Glomerular visceral epithelial cell (primary cell): ENCODE measurements around the gene HOXA5.

Experiments
- DNase-seq: peaks from one replicate; pipeline ENCODE4 v3.0.0-alpha.2; 2016; ENCODE audit errors: extremely low spot score

Gene HOXA5

DNA sequence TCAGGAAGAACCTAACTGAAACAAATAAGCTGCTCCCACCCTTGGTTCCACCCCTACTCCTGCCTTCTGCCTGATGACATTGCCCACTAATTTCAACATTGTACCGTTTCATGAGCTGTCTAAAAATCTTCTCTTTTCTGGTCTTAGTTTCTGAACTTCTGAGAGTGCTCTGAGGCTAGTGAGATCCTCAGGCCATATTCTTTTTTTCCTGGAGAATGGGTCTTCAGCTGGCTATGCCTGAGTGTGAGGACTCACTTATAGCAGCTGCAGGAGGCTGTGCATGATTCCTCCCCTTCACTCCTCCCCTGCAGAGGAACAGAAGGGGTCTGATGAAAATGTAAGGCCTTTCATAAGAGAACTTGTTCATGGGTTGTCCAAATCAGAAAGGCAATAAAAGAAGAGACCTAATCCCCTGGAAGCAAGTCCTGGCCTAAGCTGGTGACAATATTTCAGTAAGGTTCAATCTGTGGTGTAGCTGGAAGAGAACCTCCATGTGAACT is 24.0 kb downstream of the HOXA5 start:
- no peak for DNase-seq

DNA sequence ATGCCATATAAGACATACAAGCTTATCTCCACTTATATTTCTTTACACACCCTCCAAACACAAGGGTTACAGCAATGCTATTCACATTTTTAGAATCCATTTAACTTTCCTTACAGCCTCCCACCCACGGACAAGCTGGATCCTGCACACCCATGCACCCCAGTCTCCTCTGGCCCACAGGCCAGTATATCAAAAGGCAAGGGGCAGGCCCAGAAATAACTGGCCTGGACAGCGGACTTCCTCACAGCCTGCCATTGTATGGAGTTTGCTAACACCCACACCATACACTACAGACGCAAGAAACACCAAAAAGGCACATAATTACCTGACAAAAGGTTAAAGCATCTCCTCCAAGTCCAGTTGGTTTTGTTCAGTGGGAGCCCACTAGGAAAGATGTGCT is 24.9 kb downstream of the HOXA5 start:
- no peak for DNase-seq

DNA sequence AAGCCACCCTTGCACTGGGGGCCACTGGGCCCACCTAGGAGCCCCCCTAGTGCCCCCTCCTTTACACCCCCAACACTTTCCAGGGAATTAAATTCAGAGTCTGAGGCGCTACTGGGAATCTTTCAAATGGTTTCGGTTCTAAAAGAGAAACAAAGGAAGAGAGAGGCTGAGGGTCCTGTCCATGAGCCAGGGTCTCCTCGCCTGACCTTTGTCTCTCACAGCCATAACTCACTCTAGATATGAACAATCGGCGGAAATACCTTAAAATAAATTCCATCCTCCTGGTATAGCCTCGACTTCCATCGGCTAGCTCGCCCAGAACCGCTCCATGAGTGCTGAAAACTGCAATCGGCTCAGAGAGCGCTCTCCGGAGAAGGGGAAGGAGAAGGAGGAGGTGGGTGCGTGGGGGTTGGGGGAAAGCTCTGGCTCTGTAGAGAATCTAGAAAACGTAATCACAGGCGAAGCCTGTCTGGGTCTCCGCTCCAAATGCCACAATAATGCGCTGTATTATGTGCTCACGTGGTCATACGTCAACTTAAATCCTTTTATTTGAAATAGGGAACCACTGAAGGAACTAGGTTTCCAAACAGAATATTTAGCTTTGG is 25.5 kb downstream of the HOXA5 start:
- DNase-seq: peak; percentile 73

DNA sequence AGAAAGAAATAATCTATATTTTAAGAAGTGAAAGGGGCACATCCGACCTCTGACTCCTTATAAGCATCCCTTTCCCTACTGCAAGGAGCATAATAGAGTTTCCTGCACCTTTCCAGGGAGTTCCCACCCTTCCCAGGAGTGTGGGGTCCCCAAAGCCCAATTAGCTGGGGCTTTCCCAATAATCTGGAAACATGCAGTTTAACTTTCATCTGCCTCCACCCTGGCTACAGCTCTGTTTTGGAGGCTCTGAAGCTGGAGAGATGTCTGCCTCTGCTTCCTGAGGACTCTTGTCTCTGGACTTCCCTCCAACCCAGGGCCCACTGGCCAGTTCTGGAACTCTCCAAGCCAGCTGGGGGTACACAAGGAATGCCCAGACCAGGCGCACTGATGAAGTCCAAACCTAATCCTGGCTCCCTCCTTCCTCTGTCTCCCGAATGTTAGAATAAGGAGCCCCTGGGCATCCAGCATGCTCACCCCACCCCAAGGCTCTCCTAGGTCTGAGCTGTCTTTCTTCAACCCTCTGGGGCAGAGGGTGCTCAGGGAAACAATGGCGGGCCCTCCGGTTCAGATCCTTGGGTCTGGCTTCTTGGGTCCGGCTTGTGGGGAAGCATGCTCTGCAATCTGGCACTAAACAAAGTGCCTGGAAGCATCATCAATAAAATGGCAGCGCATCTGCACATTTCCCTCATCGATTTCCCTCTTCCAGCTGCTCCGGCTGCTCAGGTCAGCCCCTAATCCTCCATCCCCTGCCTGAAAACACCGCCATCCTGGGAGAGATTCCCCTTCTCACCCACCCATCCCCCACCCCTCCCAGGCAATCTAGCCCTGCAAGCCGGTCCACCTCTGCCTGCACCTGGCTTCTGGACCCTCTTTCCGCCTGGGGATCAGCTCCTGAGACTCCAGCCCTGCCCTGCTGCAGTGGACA is 26.3 kb downstream of the HOXA5 start:
- DNase-seq: no peak

DNA sequence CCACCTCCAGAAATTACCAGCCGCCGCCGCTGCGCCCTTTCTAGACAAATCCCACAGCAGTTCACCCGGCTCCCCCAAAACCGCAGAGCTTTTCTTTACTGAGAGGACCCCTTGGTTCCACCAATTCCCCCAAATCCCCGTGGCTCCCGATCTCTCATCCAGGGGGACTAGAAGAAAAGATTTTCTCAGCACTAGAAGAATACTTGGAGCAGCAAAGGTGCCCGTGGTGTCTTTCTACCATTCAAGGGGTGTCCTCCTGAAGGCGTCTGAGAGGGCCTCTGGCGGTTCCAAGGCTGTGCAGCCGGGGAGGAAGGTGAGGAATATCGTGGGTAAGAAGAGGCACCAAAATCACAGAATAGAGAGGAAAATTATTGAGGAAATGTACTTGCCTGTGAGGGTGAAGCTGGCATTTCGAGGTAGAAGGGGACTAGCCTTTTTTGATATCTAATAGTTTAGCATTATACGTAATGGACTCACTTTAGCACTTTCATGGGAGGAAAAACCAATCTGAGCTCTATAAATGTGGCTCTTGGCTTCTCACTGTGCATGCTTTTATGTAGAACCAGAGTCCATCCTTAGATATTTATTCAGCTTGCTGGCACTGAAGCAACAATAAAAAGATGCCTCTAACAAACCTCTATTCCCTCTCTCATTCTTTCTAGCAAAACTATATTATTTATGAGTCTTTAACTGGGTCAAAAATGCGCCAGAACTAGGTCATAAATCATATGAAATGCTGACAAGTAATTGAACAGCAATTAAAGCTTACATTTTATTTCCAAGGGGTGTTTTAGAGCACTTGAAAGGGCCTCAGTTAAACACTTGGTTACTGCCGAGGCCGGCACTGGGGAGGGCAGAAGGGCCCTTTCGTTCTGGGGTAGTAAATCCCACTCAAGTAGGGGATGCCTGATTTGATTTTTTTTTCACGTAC is 27.2 kb downstream of the HOXA5 start:
- DNase-seq: no peak

DNA sequence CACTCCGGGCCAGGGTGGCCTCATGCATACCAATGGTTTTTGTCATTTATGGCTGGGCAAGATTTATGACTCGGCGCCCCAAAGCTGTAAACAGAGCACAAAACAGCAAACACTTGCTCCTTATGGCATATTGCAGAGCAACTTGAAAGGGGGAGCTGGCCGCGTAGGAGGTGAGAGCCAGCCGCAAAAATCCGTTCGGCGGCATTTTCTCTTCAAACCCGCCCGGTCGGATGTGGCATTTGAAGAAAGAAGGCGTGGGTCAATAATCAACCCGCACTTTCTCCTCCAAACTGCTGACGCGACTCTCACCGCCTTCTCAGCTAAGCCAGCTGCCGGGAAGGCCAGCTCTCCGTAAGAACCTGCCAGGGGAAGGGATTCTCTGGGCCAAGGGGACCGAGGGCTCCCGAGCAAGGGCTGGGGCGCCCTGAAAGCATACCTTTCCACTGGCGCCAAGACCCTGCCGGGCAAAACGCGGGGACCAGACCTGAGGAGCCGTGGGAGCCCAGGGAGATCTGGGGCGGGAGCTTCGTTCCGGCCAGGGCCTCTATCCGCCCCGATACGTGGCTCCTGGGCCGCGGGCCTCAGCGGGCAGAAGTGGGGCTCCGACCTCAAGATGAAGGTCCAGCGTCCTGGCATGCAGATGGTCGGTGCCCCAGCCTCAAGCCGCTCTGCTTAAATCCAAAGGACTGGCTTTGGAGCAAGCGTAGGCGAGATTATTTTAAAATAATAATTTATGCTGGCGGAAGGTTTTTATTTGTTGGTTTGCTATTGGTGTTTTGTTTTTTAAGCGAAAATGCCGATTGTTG is 28.1 kb downstream of the HOXA5 start:
- peak; percentile 88 for DNase-seq

DNA sequence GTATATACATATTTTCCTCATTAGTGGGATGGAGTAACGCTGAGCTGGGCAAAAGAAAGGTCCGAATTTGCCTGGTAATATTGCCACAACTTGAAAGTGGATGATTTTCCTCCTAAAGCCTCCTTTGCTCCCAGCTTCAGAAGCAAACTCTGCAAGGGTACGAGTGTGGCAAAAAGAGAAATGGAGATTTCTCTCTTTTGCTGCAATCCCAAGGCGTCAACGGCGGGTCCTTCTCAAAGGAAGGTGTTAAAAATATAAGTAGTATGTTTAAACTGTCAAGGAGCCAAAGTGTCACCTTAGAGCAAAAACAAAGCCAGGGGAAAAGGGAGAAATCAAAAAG is 28.6 kb downstream of the HOXA5 start:
- DNase-seq: no peak

DNA sequence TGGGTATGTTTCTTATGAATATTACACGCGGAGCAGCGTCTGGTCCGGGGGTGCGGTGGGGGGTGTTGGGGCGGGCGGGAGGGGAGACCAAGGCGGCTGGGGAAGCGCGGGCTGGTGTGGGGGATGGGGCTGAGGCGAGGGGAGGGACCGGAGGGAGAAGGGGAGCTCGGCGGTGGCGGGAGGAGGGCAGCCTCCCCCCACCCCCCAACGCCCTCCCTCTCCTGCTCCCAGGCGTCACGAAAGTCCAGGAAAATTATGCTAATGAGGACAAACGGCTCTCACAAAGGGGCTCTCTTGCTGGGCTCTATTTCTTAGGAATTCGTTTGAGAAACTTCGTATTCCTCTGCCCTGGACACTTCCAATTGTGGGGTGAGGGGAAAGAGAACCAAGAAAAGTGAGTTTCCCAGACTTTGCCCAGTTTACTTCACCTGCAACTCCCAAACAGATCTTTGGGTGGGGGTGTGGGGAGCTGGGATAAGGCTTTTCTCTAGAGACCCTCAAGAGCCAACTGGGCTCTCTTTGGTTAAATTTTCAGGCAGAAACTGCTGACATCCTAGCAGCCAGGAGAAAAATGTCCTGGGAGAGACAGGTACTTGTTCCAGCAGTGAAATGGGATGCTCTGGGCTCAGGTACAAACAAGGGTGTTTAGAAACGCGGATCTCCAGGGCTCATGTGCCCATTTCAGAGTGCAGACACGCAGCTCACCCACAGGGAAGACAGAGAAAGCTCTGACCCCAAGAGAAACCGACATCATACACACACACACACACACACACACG is 29.3 kb downstream of the HOXA5 start:
- peak; percentile 87 for DNase-seq

DNA sequence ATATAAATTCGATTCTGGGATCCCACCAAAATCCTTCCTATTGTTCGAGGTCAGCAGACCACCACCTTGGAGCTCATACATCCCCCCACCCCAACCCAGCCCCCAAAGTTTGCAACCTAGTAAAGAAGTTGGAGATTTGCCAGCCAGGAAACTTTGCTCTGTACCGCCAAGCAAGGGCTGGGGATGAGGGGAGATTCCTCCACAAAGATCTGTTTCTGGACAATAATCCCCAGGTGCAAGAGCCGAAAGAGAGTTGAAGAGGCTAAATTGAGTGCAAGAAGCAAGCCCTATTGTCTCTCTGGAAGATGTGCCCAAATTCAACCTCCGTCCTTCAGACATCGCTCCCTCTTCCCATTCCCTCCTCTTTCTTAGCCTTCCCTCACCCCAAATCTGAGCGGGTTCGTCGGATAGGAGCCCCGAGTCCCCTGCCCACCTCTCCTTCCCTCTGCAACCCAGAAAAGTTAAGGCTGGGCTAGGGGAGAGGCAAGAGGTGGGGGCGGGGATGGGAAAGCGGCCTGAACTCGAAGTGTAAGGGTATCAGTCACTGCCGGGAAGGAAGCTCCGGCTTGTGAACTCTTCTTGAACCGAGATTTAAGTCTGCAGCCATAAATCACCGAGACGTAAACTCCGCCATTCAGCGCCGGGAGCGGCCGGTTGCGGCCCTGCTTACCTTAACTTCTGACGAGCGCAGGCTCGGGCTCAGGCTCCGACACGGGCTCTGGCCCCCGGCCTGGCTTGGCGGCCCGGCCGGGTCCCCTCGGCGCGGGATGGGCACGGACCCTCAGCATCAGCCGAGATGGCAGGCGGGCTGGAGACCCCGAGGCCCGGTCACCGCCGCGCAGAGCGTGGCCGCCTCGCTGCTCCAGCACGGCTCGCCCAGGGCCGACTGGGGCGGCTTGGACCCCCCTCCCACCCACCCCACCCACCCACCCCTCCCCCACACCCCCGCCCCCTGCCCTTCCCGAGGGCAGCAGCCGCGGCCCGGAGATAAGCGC is 30.2 kb downstream of the HOXA5 start:
- peak; percentile 79 for DNase-seq

DNA sequence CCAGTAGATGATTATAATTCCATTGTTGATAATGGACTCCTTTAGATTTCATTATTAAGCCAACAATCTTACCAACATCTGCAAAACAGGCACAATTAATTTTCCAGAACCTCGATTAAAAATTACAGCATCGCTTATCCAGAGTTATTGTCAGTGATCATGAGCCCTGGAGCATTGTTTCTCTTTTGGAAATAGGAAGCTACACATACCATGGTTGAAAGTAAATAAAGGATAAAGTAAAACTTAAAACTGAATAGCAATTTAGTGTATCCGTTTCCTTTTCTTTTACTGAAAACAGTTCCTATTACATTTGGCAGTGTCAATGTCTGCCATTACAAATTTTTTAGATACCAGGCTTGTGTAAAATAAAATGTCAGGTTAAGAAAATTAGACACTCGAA is 31.1 kb downstream of the HOXA5 start:
- DNase-seq: no peak

DNA sequence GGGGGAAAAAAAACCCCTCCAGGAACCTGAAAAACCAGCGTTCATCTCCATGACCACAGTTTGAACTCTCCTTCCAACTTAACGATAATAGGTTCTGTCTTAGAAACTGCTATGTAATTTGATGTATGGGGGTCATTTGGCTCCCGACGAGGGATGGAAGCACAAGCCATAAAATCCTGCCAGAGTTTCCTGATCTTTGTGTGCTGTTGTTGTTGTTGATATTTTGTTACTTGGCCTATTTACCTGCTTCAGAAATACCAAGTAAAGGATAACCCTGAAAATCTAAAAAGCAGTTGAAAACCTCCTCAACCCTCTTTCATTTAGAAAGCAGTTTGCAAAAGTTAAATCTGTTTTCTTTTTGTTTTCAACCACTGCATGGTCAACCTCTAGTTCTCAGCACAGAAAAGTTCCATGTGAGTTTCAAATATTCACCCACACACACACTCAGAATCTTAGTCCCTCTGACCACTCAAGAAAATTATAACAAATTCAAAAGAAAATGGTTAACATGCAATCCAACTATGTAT is 31.7 kb downstream of the HOXA5 start:
- no peak for DNase-seq

DNA sequence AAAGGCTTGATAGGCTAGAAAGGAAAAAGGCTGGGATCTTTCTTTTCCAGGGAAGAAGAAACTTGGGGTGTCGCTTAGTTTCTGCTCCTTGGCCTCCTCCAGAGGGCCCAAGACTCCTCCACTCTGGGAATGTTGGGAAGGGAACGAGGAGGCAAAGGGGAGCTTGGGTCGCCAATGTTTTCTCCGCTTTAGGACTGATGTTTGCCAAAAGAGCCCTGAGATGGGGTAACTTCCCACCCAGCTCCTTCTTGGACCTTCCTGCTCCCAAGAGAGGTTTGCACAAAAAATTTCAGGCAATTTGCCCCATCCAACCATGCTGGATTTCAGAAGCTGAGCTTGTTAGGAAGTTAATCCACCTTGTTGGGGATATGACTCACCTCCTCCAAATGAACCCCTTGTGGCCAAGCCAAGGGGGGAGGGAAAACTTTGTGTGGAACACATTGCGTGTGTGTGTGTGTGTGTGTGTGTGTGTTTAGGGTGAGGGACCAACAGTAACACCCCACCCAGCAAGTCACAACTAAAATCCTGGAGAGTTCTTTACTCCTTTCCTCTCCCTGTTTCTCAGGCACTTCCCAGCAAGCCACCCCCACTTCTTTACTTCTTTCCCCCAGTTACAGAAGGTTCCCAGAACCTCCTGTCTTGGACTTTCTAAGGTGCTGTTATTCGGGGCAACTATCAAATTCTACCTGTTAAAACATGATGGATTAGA is 32.3 kb downstream of the HOXA5 start:
- peak; percentile 67 for DNase-seq

DNA sequence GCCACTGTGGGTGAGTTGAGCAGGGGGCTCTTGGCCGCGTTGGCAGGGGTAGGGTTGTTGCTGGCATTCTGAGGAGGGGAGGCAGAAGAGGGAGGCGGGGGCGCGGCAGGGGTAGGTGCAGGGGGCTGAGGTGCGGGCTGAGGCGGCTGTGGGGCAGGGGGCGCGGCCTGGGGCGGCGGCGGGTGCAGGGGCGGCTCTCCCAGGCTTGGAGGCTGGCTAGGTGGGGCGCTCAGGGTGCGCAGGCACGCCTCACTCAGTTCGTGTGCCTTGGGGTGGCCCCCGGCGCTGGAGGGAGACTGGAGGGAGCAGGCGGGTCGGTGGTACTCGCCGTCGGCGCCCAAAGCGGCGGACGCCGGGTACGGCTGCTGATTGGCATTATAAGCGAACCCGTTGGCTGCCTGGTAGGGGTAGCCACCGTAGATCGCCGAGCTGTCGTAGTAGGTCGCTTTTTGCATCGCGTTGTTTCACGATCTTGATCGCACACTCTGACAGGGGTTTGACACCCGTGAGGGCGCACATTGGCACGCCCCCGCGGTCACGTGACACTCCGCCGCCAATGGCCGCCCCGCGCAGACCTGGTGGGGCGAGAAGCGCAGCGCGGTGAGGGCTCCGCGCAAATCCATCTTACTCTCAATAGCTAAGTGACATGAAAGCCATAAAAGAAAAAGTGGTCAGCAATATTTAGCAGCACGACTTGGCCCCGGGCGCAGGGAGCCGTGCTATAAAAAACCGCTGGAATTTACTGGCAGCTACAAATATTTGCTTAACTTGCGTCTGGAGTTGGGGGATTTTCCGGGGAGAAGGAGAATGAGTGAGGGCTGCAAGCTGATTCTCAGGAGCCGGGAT is 33.1 kb downstream of the HOXA5 start:
- peak; percentile 59 for DNase-seq

DNA sequence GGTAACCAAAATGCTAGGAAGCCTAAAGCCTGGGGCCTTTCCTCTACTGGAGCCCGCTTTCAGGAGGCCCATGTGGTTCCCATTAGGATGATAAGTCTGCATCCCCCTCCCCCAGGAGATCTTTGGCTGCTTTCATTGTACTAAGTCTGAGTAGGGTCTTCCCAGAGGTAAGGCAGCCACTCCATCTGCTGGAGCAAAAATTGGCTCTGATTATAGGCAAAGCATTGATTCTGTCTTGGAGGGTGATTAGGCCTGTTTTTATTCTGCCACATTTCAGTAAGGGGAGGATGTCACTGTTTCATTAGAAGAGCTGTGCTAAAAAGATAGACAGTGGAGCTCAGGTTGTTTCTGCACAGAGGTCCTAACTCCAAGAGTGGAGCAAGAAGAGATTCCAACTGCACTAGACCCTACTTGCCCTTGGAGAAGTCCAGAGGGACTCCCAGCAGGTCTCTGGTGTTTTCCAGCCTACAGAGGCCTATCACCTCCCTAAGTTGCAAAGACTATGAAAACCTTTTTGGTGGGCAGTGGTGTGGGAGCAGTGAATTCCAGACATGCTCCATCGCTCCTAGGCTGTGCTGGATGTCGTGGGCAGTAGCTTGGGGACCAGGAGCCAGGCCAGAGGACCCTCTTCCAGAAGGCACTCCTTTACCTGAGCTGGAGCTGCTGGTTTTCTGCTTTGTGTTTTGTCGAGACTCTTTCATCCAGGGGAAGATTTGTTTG is 33.9 kb downstream of the HOXA5 start:
- DNase-seq: no peak

DNA sequence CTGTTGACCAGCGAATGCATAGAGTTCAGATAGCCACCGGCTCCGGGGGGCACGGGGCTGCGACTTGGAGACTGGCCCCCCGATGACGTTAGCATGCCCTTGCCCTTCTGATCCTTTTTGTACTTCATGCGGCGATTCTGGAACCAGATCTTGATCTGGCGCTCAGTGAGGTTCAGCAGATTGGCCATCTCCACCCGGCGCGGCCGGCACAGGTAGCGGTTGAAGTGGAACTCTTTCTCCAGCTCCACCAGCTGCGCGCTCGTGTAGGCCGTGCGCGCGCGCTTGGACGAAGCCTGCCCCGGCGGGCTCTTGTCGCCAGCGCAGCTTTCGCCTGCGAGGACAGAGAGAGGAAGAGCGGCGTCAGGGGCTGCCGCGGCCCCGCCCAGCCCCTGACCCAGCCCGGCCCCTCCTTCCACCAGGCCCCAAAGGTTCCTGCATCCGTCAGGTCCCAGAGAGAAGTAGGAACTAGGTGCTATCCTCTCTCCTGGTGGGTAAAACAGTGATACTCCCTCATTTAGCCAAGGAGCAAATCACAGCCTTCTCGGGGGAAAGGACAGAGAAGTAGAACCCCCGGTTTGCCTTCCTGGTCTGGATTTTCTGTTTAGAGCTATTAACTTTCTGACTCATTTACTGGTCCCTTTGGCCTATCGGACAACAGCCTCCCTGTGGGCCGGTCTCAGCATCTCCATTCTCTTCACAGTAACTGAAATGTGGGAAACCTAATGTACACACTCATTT is 34.9 kb downstream of the HOXA5 start:
- DNase-seq: no peak
